GM18519 (cell line): ENCODE data around the gene TDRKH.

ENCODE experiments used
- ATAC-seq: cut with Tn5 transposase; IDR thresholded peaks from one replicate; pipeline ENCODE4 v1.9.1; 2021; ENCODE audit warnings: mild to moderate bottlenecking, moderate library complexity; ENCODE audit not compliant: unreplicated experiment, low FRiP score

Gene TDRKH

DNA sequence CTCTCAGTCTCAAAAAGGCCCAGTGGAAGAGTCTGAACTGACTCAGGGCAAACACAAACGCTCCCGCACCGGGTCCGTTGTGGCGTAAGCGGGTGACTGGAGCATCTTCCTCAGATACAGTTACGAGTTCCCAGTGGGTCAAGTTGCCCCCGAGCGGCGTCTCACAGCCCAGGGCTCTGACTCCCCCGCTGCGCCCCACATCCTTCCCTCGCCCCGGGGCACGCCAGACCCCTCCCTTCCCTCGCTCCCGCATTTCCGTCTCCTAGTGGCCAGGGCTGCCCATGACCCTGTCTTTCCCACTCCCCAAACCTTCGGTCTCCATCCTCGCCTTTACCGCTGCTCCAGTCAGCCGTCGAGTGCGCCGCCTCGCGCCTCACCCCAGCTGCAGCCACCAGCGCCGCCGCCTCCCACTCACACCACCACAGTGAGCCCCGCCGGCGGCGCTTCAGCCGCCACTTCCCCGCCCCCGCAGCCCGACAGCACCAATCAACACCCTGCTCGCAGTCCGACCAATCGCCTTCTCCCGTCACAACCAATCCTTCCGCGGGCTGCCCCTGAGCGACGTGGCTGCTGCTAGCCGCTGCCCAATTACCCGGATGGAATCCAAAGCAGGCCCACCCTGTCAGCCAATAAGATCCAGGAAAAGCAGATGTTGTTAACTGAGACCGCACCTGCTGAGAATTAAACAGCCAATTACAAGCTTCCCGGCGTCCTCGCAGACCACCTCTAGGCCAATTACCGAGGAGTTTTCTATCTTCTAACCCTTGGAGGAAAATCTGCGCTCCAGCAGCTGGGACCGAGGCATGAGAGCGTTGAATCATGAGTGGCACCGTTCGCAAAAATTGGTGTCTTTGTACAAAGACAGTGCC lies at the start of gene TDRKH:
TDRKH (minus strand) TSS at position 430 of the 869 bp plus-strand sequence. CDS start 7,478 bp downstream, outside the sequence.
- ATAC-seq: peak; percentile 90

DNA sequence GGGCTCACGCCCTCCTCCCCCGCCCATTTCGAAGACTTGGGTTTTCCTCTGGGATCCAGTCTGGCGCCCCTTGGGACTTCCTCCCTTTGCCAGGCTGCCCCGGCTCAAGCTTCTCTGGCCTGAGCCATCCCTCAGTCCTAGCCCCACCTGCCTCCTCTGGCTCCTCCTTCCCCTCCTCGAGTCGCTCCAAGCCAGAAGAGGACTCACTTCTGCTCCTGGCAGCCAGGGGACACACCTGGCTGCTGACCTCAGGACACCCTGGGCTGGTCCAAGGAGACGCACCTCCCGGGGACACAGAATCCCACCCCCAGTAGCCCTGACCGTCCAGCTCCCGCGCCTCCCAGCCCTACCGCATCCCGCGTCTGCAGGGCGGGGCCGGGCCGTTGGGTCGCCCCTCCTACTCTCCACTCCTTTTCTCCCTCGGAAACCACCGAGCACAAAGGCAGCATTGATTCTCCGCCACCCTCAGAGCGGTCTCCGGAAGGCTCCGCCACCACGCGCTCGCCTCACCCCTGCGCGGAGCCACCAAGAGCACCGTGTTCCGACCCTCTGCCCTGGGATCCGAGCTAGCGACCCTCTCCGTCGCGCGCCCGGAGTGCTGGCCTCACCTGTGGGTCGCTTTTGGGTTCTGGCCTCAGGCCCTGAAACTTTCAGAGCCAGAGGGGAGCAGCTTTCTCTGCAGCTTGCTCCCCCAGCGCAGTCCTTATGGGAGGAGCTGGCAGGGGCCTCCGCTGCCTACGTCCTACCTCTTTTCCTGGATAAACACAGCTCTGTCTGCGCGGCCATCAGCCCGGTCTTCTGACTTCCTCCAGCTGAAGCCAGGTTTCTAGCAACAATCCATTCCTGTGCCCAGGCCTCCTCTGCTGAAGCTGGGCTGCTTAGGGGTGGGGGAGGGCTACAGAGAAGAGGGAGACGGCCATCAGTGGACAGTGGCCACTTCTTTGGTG lies 49.4 kb upstream of the TDRKH start, which contains the start of gene C2CD4D:
C2CD4D (minus strand) TSS at position 364 of the 947 bp plus-strand sequence. CDS start 831 bp downstream, outside the sequence.
- ATAC-seq: no peak

- ATAC-seq: no peak
Measured at GRCh38 chr1:151839082-151839412, 48.7 kb upstream of the TDRKH start.

- no peak for ATAC-seq
Measured at GRCh38 chr1:151838222-151839081, 48.2 kb upstream of the TDRKH start.

DNA sequence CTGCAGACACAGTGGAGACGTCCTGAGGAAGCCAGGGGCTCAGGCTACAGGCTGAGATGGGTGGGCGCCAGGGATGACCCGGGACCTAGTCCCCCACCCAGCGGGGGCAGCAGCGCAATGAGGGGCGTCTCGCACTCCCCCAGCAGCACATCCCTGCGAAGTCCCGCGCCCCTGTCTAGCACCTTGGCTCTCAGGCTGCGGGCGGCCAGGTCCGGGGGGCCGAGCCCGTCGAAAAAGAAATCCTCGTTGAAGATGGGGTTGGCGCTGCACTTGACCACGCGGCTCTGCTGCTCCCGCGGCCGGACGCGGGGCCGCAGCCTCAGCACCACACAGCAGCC lies 47.6 kb upstream of the TDRKH start:
- no peak for ATAC-seq

DNA sequence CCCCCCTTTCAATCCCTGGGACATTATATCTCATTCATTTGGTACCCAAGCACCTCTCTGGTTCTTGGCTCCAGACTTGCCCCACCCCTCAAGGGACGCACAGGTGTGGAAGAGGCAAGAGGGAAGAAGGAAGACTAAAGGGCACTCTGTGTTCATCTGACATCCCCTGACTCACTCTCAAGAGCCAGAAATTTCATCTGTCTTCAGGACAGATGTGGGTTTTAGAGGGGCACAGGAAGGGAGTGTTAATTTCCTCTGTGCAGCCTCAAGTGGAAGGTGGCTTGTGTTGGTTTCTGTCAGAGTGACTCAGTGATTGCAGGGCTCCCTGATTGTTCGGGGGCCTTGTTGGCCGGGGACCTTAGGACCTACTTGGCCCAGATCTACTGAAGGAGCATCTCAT lies 46.9 kb upstream of the TDRKH start:
- no peak for ATAC-seq

DNA sequence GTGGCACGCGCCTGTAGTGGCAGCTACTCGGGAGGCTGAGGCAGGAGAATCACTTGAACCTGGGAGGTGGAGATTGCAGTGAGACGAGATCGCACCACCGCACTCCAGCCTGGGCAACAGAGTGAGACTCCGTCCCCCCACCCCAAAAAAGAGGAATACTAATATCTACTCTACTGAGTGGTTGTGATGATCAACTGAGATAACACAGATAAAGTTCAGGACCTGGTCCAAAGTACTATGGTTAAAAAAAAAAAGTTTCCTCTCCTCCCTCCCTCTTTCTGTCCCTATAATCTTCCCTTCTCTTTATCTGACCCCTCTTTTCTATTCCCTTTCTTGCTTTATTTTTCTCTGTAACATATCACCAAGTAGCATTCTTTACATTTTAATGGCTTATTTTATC lies 45.3 kb upstream of the TDRKH start:
- no peak for ATAC-seq

- no peak for ATAC-seq
Measured at GRCh38 chr1:151834239-151834638, 43.9 kb upstream of the TDRKH start.

- no peak for ATAC-seq
Measured at GRCh38 chr1:151833172-151833900, 43.0 kb upstream of the TDRKH start.

GRCh38 chr1:151832318-151832980 lies 42.1 kb upstream of the TDRKH start:
- ATAC-seq: no peak

GRCh38 chr1:151831605-151832004 lies 41.3 kb upstream of the TDRKH start, which contains the start of gene RORC:
TSS of gene RORC (minus strand) at chr1:151831802. CDS start at chr1:151831764, 38 bp downstream.
- ATAC-seq: no peak

DNA sequence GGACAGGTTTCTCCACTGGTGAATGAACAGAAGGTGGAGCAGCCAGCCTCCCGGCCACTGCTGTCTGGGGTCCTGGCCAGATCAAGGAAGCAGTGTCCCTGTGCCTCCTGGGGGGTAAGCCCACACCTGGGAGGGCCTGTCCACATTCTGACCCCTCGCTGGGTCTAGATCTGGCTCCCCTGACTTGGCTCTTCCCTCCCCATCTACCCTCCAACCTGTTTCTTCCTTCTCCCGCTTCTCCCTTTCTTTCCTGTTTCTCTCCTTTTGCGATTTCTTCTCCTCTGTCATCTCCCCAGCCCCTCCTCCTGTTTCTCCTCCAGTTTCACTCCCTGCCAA lies 40.9 kb upstream of the TDRKH start:
- ATAC-seq: no peak

DNA sequence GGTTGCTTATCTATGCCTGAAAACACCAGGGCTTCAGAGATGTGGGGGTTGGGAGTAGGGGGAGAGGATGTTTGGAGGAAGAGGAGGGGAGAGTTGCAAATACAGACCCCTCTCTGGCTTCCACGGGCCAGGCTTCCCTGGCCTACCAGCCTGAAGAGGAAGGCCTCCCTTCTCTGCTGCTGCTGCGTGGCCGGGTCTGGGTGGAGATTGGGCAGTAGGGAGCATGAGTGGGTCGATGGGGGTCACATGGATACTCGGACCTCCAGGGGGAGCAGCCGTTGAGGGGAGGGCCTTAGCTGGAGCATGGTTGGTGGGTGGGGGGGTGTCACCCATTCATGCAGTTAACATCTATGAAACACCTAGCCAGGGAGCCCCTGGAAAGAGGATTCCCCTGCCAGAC lies 39.8 kb upstream of the TDRKH start:
- no peak for ATAC-seq

DNA sequence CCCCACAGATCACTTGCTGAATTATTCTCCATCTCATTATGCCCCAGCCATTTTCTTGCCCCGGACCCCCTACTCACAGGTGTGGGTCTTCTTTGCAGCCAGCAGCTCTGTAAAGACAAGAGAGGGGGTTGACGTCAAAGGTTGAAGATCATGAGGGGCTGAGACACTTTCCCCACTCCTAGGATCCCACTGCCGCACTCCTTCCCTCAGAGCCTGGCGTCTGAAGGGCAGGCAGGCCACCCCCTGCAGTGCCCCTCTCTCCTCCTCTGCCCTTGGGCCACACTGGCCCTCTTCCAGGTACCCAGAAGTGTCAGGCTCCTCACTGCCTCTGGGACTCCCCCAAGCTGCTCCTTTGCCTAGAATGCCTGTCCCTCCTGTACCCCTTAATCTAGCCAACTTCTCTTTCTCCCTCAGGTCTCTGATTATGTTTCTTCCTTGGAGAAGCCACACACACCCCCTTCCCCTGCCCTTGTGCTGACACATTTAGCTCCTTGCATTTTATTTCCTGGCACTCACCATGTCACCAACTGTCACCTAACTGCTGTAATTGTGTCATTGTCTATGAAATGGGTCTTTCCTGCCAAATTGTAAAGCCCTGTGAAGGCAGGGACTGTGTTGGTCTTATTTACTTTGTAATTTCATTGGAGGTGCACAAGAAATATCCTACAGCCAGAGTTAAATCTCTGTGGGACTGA lies 39.2 kb upstream of the TDRKH start:
- ATAC-seq: no peak

DNA sequence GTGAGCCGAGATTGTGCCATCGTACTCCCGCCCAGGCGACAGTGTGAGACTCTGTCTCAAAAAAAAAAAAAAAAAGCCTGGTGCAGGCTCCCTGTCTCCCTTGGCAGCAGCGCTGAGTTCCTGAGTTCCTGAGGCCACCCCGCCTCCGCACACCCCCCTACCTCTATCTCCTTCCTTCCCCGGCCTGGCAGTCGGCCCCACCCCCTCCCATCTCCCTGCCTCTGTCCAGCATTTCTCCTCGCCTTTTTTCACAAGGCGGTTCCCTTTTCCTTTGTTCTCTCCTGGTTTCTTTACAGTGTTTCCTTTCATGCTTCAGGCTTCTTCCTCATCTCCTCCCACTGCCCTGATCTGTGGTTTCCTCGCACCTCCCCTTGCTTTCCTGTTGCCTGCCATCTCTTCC lies 38.6 kb upstream of the TDRKH start:
- ATAC-seq: no peak

DNA sequence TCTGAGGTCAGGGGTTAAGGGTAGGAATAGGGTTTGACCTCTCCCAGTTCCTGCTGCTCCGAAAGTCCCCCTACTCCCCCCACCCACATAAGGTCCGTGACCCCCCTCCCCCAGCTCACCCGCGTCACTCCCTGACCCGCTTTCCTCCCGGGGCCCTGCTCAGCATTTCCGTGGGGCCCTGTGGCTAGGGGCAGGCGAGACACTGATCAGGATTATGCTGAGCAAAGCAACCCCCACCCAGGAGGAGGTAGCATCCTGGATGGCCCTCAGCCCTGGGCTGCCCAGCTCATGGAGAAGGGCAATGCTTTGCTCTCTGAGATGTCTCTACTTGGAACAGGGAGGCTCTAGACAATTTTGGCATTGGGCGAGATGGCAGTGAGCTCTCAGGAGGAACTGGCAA lies 37.6 kb upstream of the TDRKH start:
- no peak for ATAC-seq

- ATAC-seq: no peak
Measured at GRCh38 chr1:151825751-151826660, 35.7 kb upstream of the TDRKH start.

GRCh38 chr1:151825204-151825603 lies 34.9 kb upstream of the TDRKH start:
- no peak for ATAC-seq
